H1 (cell line): ENCODE measurements around the gene PLCB1. TPM values are rescaled to one million over a fixed set of nuclear protein-coding genes. Genes with fewer than 3 reads are reported as not detected.

Experiments
- CTCF ChIA-PET: fragments of 300-600 bp; sonication (Branson Sonifier 250); formaldehyde crosslinking; loops from one replicate; lab custom pipeline; 2021; ENCODE audit not compliant: partially characterized antibody; lab: Charles Lee
- POLR2A ChIA-PET: fragments of 300-600 bp; sonication (Branson Sonifier 250); formaldehyde crosslinking; loops from one replicate; lab custom pipeline; 2021; ENCODE audit warnings: inconsistent platforms; ENCODE audit not compliant: partially characterized antibody; lab: Charles Lee
- DNase-seq, 2 experiments: peaks; one replicate each; pipeline versions ENCODE4 v3.0.0 to v3.0.0-alpha.2; 2010 to 2022; ENCODE audit warnings: low spot score in 2 of 2, low read depth in 1 of 2, mixed read lengths in 1 of 2
- FAIRE-seq: peaks from 2 replicates; lab custom pipeline; 2011; peaks lifted over from hg19 to GRCh38; lab: Jason Lieb, UNC
- H2AFZ ChIP-seq: 2 replicates; pipeline ENCODE4 v1.8.1; 2012; ENCODE audit warnings: low read length, inconsistent platforms
- H2AK5ac ChIP-seq: 2 replicates; pipeline ENCODE4 v1.6.1; 2013; ENCODE audit warnings: low read depth, low read length
- H2BK120ac ChIP-seq: replicated peaks from 2 replicates; pipeline ENCODE3; 2013; ENCODE audit warnings: low read depth, low read length, inconsistent platforms
- H2BK12ac ChIP-seq: 2 replicates; pipeline ENCODE4 v1.6.1; 2013; ENCODE audit warnings: low read depth, low read length
- H2BK15ac ChIP-seq: 2 replicates; pipeline ENCODE4 v1.6.1; 2013; ENCODE audit warnings: low read length
- H2BK20ac ChIP-seq: 2 replicates; pipeline ENCODE4 v1.6.1; 2013; ENCODE audit warnings: low read length
- H2BK5ac ChIP-seq: 2 replicates; pipeline ENCODE4 v1.6.1; 2013; ENCODE audit warnings: low read depth, low read length
- H3K14ac ChIP-seq: 2 replicates; pipeline ENCODE4 v1.6.1; 2013; ENCODE audit warnings: inconsistent platforms; ENCODE audit not compliant: insufficient read length
- H3K18ac ChIP-seq: 2 replicates; pipeline ENCODE4 v1.6.1; 2013; ENCODE audit warnings: low read length; ENCODE audit errors: extremely low read depth
- H3K23ac ChIP-seq: 2 replicates; pipeline ENCODE4 v1.6.1; 2013; ENCODE audit warnings: inconsistent platforms; ENCODE audit not compliant: insufficient read length
- H3K23me2 ChIP-seq: 2 replicates; pipeline ENCODE4 v1.6.1; 2013; ENCODE audit warnings: low read depth, low read length
- H3K27ac ChIP-seq: 2 replicates; pipeline ENCODE4 v1.6.1; 2011; ENCODE audit warnings: low read depth, low read length, inconsistent platforms
- H3K27me3 ChIP-seq, 4 experiments: replicated peaks in 1 of 4; 1 replicate in 1 of 4; 2 replicates in 3 of 4; pipeline versions ENCODE4 v1.6.1 to v1.8.1; 2011 to 2013; ENCODE audit warnings: low read length in 3 of 4, mild to moderate bottlenecking in 3 of 4, inconsistent platforms in 2 of 4, mixed read lengths in 2 of 4, moderate library complexity in 1 of 4; ENCODE audit not compliant: control insufficient read depth in 3 of 4, insufficient read depth in 3 of 4; ENCODE audit errors: extremely low read depth in 1 of 4
- H3K36me3 ChIP-seq, 4 experiments: 2 replicates each; pipeline versions ENCODE4 v1.6.1 to v1.8.1; 2011 to 2013; ENCODE audit warnings: mild to moderate bottlenecking in 4 of 4, low read length in 3 of 4, moderate library complexity in 2 of 4, control low read depth in 1 of 4, inconsistent platforms in 1 of 4; ENCODE audit not compliant: insufficient read depth in 4 of 4, control insufficient read depth in 2 of 4
- H3K4ac ChIP-seq: replicated peaks from 2 replicates; pipeline ENCODE3; 2013; ENCODE audit warnings: low read length, low read depth, mixed read lengths, inconsistent platforms; ENCODE audit not compliant: insufficient read length
- H3K4me1 ChIP-seq, 4 experiments: replicated peaks in 1 of 4; 1 replicate in 1 of 4; 2 replicates in 3 of 4; pipeline versions ENCODE4 v1.6.1 to v1.8.1; 2011 to 2013; ENCODE audit warnings: low read length in 3 of 4, inconsistent platforms in 2 of 4, mixed read lengths in 1 of 4; ENCODE audit not compliant: insufficient read depth in 4 of 4, control insufficient read depth in 3 of 4
- H3K4me2 ChIP-seq, 2 experiments: 2 replicates each; pipeline versions ENCODE4 v1.6.1 to v1.8.1; 2011 to 2013; ENCODE audit warnings: low read depth in 2 of 2, low read length in 2 of 2, control low read depth in 1 of 2, inconsistent platforms in 1 of 2, mild to moderate bottlenecking in 1 of 2; ENCODE audit not compliant: insufficient read depth in 1 of 2
- H3K4me3 ChIP-seq, 4 experiments: fragments of 200-600, 300-600 bp in 1 of 4; sonication (generic), shearing (Covaris generic), sonication (Bioruptor Twin) in 1 of 4; 2 replicates each; pipeline versions ENCODE4 v1.5.1 to v1.8.1; 2011 to 2016; ENCODE audit warnings: low read length in 4 of 4, low read depth in 3 of 4, control low read depth in 2 of 4, inconsistent platforms in 2 of 4, mild to moderate bottlenecking in 2 of 4, mixed read lengths in 1 of 4, moderate library complexity in 1 of 4; ENCODE audit not compliant: insufficient read depth in 2 of 4; ENCODE audit errors: extremely low read depth in 1 of 4
- H3K56ac ChIP-seq: replicated peaks from 2 replicates; pipeline ENCODE3; 2013; ENCODE audit warnings: low read depth, mild to moderate bottlenecking, mixed read lengths, low read length, inconsistent platforms; ENCODE audit not compliant: insufficient read length
- H3K79me1 ChIP-seq: 2 replicates; pipeline ENCODE4 v1.6.1; 2013; ENCODE audit warnings: low read depth, low read length, control low read depth
- H3K79me2 ChIP-seq, 2 experiments: 2 replicates each; pipeline versions ENCODE4 v1.6.1 to v1.8.1; 2012 to 2013; ENCODE audit warnings: low read length in 2 of 2, mild to moderate bottlenecking in 2 of 2, inconsistent platforms in 1 of 2; ENCODE audit not compliant: insufficient read depth in 2 of 2, control insufficient read depth in 1 of 2
- H3K9ac ChIP-seq, 4 experiments: replicated peaks in 1 of 4; 1 replicate in 1 of 4; 2 replicates in 3 of 4; pipeline versions ENCODE4 v1.6.1 to v1.8.1; 2011 to 2013; ENCODE audit warnings: low read depth in 3 of 4, low read length in 3 of 4, control low read depth in 2 of 4, mild to moderate bottlenecking in 2 of 4, moderate library complexity in 2 of 4, inconsistent platforms in 1 of 4; ENCODE audit errors: extremely low read depth in 1 of 4
- H3K9me3 ChIP-seq, 2 experiments: 2 replicates each; pipeline versions ENCODE4 v1.6.1 to v1.8.1; 2012 to 2013; ENCODE audit warnings: mild to moderate bottlenecking in 2 of 2, moderate library complexity in 2 of 2, control low read depth in 1 of 2, inconsistent platforms in 1 of 2, low read depth in 1 of 2, low read length in 1 of 2, mixed read lengths in 1 of 2; ENCODE audit not compliant: insufficient read depth in 2 of 2
- H4K20me1 ChIP-seq, 2 experiments: replicated peaks in 1 of 2; 2 replicates each; pipeline versions ENCODE3 to v1.8.1; 2011 to 2013; ENCODE audit warnings: inconsistent platforms in 2 of 2, low read length in 2 of 2, mild to moderate bottlenecking in 1 of 2; ENCODE audit not compliant: insufficient read depth in 2 of 2, control insufficient read depth in 1 of 2
- H4K5ac ChIP-seq: 2 replicates; pipeline ENCODE4 v1.6.1; 2013; ENCODE audit warnings: low read length, low read depth, mixed read lengths, inconsistent platforms; ENCODE audit not compliant: insufficient read length
- H4K8ac ChIP-seq: 2 replicates; pipeline ENCODE4 v1.8.0; 2013; ENCODE audit warnings: mild to moderate bottlenecking, moderate library complexity, low read length, inconsistent platforms; ENCODE audit not compliant: insufficient read depth; ENCODE audit errors: extremely low read depth
- H4K91ac ChIP-seq: replicated peaks from 2 replicates; pipeline ENCODE3; 2013; ENCODE audit warnings: low read length, mixed read lengths, inconsistent platforms; ENCODE audit not compliant: insufficient read length
- CEBPB ChIP-seq: IDR thresholded peaks from 2 replicates; pipeline ENCODE4 v1.6.1; 2012; ENCODE audit warnings: low read depth, low read length
- GTF2F1 ChIP-seq: IDR thresholded peaks from 2 replicates; pipeline ENCODE4 v1.6.1; 2012; ENCODE audit warnings: low read depth, low read length, improper control_type of control experiment, borderline replicate concordance
- SP4 ChIP-seq: IDR thresholded peaks from 2 replicates; pipeline ENCODE4 v1.6.1; 2012; ENCODE audit warnings: low read length, inconsistent platforms
- WGBS, 2 experiments: shearing (Covaris generic) in 1 of 2; methylation state at CpG; one replicate each; pipeline versions ENCODE4 v1.1.6 to v1.1.7; 2013 to 2015; ENCODE audit warnings: low lambda C conversion rate in 2 of 2, mixed read lengths in 2 of 2, inconsistent platforms in 1 of 2, low coverage in 1 of 2, missing lambda C conversion rate in 1 of 2; ENCODE audit not compliant: insufficient replicate concordance in 2 of 2, insufficient coverage in 1 of 2, insufficient read length in 1 of 2; ENCODE audit errors: extremely low coverage in 1 of 2, missing lambda C conversion rate in 1 of 2; 5-methylcytosine and 5-hydroxymethylcytosine counted together
- polyA plus RNA-seq, 7 experiments: library from polyadenylated mRNA; depleted of rRNA in 3 of 7; stranded (reverse) in 5 of 7; unstranded in 2 of 7; fragments of >200 nt in 5 of 7; fragments of 200-250 nt in 2 of 7; gene quantifications; 1 replicate in 5 of 7; 2 replicates in 1 of 7; 4 replicates in 1 of 7; pipeline versions ENCODE4 v1.2.1 to v1.2.3, GENCODE V29; 2011 to 2013; ENCODE audit warnings: missing spikeins in 2 of 7, mixed read lengths in 2 of 7
- total RNA-seq: library from RNA; stranded (reverse); fragmentation: NEBNext Ultra II Directional; extraction: Animal tissue kit (Norgen Biotek cat#: 25700); gene quantifications from 2 replicates; pipeline ENCODE4 v1.2.1, GENCODE V29; 2021

Gene PLCB1
- total and polyA plus RNA-seq, 2 of the 8 experiments (the other 6 are each of a cell fraction or from before 2014, with no cell fraction given): 2.6 to 9.1 TPM

GRCh38 chr20:8646033-8646441 lies 514.0 kb downstream of the PLCB1 start:
- no peak overlapping the region for H3K56ac ChIP-seq
- no peaks in the 10 kb centered on the region; a peak in 1 of 7 replicates for H3K4me1 ChIP-seq
- peaks cover 0 to 10% (median 0%) of the 10 kb centered on the region in 4 experiments; a peak in 1 of 8 replicates for H3K36me3 ChIP-seq
- H4K91ac ChIP-seq: no peak overlapping the region
- 97% methylated on average over 4 of the region's 4 CpGs; no CpG with 5 or more reads in 1 of the 2 experiments for WGBS, 2 experiments
- H3K27me3 ChIP-seq: no peaks in the 10 kb centered on the region; a peak in 1 of 7 replicates
- H3K18ac ChIP-seq: no peak overlapping the region
- TF ChIP-seq CEBPB (no peak), SP4 (no peak), GTF2F1 (no peak)
- no peak overlapping the region for H4K8ac ChIP-seq
- no peaks in the 10 kb centered on the region for H3K79me1 ChIP-seq
- no peak for FAIRE-seq
- H3K79me2 ChIP-seq: no peaks in the 10 kb centered on the region
- no peak overlapping the region for H2AFZ ChIP-seq
- no peak overlapping the region for H4K5ac ChIP-seq
- CTCF ChIA-PET: no interaction called here
- no peak overlapping the region for H2BK5ac ChIP-seq
- no peak overlapping the region for H3K23ac ChIP-seq
- H3K27ac ChIP-seq: no peak overlapping the region
- H3K4ac ChIP-seq: no peak overlapping the region
- no peak overlapping the region for H3K9ac ChIP-seq
- H4K20me1 ChIP-seq: no peaks in the 10 kb centered on the region
- 0 out of 4 replicates have a peak, but pooled peaks cover 0 to 4% of the 10 kb centered on the region in 2 experiments for H3K9me3 ChIP-seq
- H3K4me3 ChIP-seq: no peak overlapping the region
- no peak overlapping the region for H2BK15ac ChIP-seq
- H3K14ac ChIP-seq: no peak overlapping the region
- H2BK20ac ChIP-seq: no peak overlapping the region
- POLR2A ChIA-PET: no interaction called here
- no peak for DNase-seq
- no peak overlapping the region for H2BK120ac ChIP-seq
- no peak overlapping the region for H2BK12ac ChIP-seq
- H3K4me2 ChIP-seq: no peak overlapping the region
- no peaks in the 10 kb centered on the region for H3K23me2 ChIP-seq
- no peak overlapping the region for H2AK5ac ChIP-seq
